HG02852 (cell line): ENCODE data around the gene POLDIP3.

Source experiments
- ATAC-seq: cut with Tn5 transposase; IDR thresholded peaks from one replicate; pipeline ENCODE4 v1.9.1; 2021; ENCODE audit warnings: mild to moderate bottlenecking, moderate library complexity; ENCODE audit not compliant: unreplicated experiment

The POLDIP3 gene

GRCh38 chr22:42614312-42615091 lies at the start of gene POLDIP3:
POLDIP3 (minus strand) TSS chr22:42614883; CDS start chr22:42614857, 26 bp downstream.
- peak; percentile 65 for ATAC-seq

GRCh38 chr22:42661985-42662831 lies 47.5 kb upstream of the POLDIP3 start:
- ATAC-seq, result no peak

GRCh38 chr22:42656578-42656977 lies 41.9 kb upstream of the POLDIP3 start:
- ATAC-seq, result no peak

- no peak for ATAC-seq
Observed at GRCh38 chr22:42655693-42656092, 41.0 kb upstream of the POLDIP3 start.

GRCh38 chr22:42654436-42655073 lies 39.9 kb upstream of the POLDIP3 start:
- ATAC-seq, result no peak

- no peak for ATAC-seq
Observed at GRCh38 chr22:42653999-42654398, 39.3 kb upstream of the POLDIP3 start.

GRCh38 chr22:42651134-42651533 lies 36.5 kb upstream of the POLDIP3 start:
- no peak for ATAC-seq

- ATAC-seq, result peak; percentile 74
Observed at GRCh38 chr22:42649246-42650099, 34.8 kb upstream of the POLDIP3 start, which contains the start of gene CYB5R3. CYB5R3 (minus strand) TSS chr22:42649392; CDS start chr22:42649315, 77 bp downstream.

- ATAC-seq, result peak; percentile 38
Observed at GRCh38 chr22:42648368-42649245, 33.9 kb upstream of the POLDIP3 start.

- ATAC-seq, result no peak
Observed at GRCh38 chr22:42648017-42648367, 33.3 kb upstream of the POLDIP3 start.

- ATAC-seq, result no peak
Observed at GRCh38 chr22:42646569-42647525, 32.2 kb upstream of the POLDIP3 start.

- ATAC-seq, result no peak
Observed at GRCh38 chr22:42645938-42646568, 31.4 kb upstream of the POLDIP3 start.

- ATAC-seq, result no peak
Observed at GRCh38 chr22:42645341-42645937, 30.8 kb upstream of the POLDIP3 start.

GRCh38 chr22:42644422-42645340 lies 30.0 kb upstream of the POLDIP3 start:
- ATAC-seq, result no peak

- ATAC-seq, result no peak
Observed at GRCh38 chr22:42643634-42644421, 29.1 kb upstream of the POLDIP3 start.
